ENCODE results near the gene PRDM11.
"Not testable (repeated sequence)": the region's sequence is repeated elsewhere in the genome, so short reads cannot be mapped to it uniquely, and the experiment has no call there.

The PRDM11 gene

GRCh38 chr11:45239733-45240132 lies 93.3 kb downstream of the PRDM11 start:
- H3K4me3 ChIP-seq (ENCODE audit: low read length): no peak overlapping the region
- TF ChIP-seq, protein P1, sequence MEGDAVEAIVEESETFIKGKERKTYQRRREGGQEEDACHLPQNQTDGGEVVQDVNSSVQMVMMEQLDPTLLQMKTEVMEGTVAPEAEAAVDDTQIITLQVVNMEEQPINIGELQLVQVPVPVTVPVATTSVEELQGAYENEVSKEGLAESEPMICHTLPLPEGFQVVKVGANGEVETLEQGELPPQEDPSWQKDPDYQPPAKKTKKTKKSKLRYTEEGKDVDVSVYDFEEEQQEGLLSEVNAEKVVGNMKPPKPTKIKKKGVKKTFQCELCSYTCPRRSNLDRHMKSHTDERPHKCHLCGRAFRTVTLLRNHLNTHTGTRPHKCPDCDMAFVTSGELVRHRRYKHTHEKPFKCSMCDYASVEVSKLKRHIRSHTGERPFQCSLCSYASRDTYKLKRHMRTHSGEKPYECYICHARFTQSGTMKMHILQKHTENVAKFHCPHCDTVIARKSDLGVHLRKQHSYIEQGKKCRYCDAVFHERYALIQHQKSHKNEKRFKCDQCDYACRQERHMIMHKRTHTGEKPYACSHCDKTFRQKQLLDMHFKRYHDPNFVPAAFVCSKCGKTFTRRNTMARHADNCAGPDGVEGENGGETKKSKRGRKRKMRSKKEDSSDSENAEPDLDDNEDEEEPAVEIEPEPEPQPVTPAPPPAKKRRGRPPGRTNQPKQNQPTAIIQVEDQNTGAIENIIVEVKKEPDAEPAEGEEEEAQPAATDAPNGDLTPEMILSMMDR (conservative IDR thresholded peaks at IDR 0.05; ENCODE audit: low read length): no peak
- no peak for DNase-seq (ENCODE audit: low read depth)

GRCh38 chr11:45243967-45244366 lies 97.5 kb downstream of the PRDM11 start:
- TF ChIP-seq, protein P1 (conservative IDR thresholded peaks at IDR 0.05; ENCODE audit: low read length): no peak
- no peak for DNase-seq (ENCODE audit: low read depth)
- no peak overlapping the region for H3K4me3 ChIP-seq (ENCODE audit: low read length)

DNA sequence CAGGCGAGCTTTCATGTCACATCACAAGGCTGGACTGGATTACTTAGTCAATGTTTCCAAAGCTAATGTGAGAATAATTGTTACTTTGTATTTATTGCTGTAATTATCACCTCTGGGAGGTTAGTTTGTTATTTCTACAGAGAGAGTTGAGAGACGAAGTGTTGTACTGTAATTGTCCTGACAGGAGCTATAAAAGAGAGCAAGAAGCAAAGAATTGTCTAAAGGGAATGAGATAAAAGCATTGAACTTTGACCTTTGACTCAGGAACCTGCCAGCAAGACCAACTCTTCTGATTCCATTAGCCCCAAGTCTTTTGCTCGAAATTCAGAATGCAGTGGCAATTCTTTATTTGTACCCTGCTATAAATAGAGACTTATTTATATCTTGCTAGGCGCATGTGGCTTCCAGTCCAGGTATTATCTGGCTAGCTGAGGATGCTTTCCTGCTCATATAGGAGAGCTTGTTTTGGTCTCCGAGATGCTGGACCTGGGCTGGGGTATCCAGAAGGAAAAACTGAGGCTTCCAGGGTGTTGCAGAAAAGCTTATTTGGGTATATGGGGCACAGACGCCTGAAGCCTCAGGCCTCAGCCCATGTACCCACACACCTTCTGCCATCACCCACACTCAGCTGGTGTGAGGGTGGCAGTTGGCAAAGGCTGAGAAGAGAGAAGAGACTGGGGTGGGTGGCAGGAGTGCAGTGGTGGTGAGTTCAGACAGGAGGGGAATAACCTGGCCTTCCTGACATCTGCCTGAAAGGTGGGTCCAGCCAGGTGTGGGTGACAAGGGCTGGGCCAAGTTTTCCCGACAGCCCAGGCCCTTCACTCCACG lies 99.0 kb downstream of the PRDM11 start:
- H3K4me3 ChIP-seq (ENCODE audit: low read length): no peak overlapping the region
- DNase-seq (ENCODE audit: low read depth): no peak
- TF ChIP-seq, protein P1 (conservative IDR thresholded peaks at IDR 0.05; ENCODE audit: low read length): no peak

DNA sequence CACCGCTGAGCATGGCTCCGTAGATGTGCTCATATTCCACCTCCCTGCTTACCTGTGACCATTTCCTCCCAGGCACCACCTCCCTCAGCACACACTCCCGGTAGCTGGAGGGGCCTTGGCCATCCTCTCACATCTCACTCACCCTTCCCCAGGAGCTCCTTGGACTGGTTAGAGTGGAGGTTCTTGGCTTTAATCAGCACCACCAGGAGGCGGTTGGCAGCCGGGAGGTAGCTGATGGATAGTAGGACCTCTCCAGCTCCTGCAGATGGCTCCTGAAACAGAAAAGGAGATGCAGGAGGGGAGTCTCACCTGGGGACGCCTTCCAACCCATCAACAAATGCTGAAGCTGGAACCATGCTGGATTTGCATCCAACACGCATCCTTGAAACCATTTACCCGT lies 99.8 kb downstream of the PRDM11 start:
- TF ChIP-seq, protein P1 (conservative IDR thresholded peaks at IDR 0.05; ENCODE audit: low read length): no peak
- H3K4me3 ChIP-seq (ENCODE audit: low read length): no peak overlapping the region
- no peak for DNase-seq (ENCODE audit: low read depth)

DNA sequence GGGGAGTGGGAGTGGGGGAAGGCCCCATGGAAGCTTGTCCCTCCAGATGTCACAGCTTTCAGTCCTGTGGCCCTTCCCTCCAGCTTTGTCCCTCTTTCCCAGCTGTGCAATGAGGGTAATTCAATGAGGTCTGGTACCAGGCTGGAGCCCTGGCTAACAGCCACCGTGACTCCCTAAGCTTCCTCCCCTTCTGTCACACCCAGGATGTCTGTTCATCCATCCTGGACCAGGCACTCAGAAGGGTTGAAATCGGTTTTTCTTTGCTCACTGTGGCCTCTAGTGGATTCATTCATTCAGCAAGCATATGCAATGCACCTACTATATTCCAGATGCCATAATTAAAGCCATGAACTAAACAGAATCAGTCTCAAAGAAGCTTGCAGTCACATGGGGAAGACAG lies 101.0 kb downstream of the PRDM11 start:
- TF ChIP-seq, protein P1 (conservative IDR thresholded peaks at IDR 0.05; ENCODE audit: low read length): no peak
- DNase-seq (ENCODE audit: low read depth): peak; percentile 3
- no peak overlapping the region for H3K4me3 ChIP-seq (ENCODE audit: low read length)

GRCh38 chr11:45248501-45249011 lies 102.1 kb downstream of the PRDM11 start:
- no peak for DNase-seq (ENCODE audit: low read depth)
- TF ChIP-seq, protein P1 (conservative IDR thresholded peaks at IDR 0.05; ENCODE audit: low read length): no peak
- H3K4me3 ChIP-seq (ENCODE audit: low read length): no peak overlapping the region

DNA sequence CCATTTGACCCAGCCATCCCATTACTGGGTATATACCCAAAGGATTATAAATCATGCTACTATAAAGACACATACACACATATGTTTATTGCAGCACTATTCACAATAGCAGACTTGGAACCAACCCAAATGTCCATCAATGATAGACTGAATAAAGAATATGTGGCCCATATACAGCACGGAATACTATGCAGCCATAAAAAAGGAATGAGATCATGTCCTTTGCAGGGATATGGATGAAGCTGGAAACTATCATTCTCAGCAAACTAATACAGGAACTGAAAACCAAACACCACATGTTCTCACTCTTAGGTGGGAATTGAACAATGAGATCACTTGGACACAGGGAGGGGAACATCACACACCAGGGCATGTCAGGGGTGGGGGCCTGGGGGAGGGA lies 102.9 kb downstream of the PRDM11 start:
- not testable (repeated sequence) for H3K4me3 ChIP-seq (ENCODE audit: low read length); DNase-seq (ENCODE audit: low read depth)
